ENCODE measurements around the gene HMG20A.

The HMG20A gene

DNA sequence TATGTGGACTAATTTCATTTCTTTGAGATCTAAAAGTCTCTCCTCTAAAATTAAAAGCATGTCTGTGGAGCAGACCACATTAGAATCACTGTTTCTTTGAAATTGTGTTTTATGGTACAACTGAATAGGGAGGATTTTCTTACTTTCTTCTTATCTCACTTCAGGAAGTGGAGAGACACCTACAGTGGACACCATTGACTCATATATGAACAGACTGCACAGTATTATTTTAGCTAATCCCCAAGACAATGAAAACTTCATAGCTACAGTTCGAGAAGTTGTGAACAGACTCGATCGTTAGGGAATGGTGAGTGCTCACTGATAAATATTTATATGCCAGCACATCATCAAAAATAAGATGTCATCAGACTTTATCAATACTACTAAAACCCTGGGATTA lies 58.3 kb downstream of the HMG20A start:
- H3K27ac ChIP-seq, result no peak overlapping the region
- TF ChIP-seq, protein P1, sequence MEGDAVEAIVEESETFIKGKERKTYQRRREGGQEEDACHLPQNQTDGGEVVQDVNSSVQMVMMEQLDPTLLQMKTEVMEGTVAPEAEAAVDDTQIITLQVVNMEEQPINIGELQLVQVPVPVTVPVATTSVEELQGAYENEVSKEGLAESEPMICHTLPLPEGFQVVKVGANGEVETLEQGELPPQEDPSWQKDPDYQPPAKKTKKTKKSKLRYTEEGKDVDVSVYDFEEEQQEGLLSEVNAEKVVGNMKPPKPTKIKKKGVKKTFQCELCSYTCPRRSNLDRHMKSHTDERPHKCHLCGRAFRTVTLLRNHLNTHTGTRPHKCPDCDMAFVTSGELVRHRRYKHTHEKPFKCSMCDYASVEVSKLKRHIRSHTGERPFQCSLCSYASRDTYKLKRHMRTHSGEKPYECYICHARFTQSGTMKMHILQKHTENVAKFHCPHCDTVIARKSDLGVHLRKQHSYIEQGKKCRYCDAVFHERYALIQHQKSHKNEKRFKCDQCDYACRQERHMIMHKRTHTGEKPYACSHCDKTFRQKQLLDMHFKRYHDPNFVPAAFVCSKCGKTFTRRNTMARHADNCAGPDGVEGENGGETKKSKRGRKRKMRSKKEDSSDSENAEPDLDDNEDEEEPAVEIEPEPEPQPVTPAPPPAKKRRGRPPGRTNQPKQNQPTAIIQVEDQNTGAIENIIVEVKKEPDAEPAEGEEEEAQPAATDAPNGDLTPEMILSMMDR (IDR thresholded peaks at IDR 0.05), result no peak
- no peak for TF ChIP-seq ZFX (IDR thresholded peaks at IDR 0.05; ENCODE audit: borderline replicate concordance)

DNA sequence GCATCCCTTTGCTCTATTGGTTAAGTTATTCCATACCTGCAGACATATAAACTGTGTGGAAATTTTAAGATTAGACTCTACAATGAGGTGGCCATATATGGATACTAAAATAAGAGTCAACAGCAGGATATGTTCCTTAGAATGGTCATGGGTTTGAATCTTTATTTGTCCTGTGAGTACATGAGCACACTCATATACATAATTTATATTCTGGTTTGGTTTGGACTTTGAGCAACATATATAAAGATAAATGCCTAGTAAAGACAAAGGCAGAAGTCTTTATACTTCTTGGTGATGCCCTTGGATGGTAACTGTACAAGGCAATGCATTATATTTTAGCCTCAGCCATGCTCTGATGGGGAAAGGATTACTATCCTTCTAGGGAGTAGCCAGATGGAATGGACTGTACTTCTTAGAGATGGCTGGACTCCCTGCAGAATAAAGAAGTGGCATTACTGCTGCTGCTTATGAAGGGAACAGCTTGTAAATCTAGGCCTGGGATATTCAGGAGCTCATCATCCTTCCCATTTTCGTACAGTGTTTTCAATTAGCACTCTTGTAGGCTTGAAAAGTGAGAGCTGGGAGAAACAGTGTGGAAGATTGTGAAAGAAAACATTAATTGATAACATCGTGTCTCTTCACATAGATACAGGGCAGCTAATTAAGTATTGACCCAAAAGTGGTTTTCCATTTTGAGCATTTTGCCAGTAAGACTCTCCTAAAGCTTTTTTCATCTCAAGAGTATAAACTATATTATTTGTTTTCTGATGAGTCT lies 60.4 kb downstream of the HMG20A start:
- TF ChIP-seq ZFX (IDR thresholded peaks at IDR 0.05; ENCODE audit: borderline replicate concordance), result no peak
- TF ChIP-seq, protein P1 (IDR thresholded peaks at IDR 0.05), result no peak
- H3K27ac ChIP-seq, result no peak overlapping the region

DNA sequence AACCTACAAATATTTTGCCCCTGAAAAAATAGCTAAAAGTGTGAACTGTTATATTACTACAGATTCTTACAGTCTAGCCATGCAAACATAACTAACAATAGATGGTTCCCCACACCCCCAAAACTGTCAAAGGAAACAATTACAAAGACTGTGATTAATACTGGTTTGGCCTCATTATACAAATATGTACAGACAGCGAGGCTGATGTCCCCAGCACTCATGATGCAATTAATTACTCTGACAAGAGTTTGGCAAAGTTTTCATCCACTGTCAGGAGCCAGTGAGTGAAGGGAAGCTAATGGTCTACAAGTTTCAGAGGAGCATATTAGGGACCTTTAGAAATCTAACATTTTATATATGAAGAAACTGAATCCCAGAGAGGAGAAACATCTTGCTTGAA lies 61.0 kb downstream of the HMG20A start:
- no peak overlapping the region for H3K27ac ChIP-seq
- TF ChIP-seq, protein P1 (IDR thresholded peaks at IDR 0.05), result no peak
- no peak for TF ChIP-seq ZFX (IDR thresholded peaks at IDR 0.05; ENCODE audit: borderline replicate concordance)

DNA sequence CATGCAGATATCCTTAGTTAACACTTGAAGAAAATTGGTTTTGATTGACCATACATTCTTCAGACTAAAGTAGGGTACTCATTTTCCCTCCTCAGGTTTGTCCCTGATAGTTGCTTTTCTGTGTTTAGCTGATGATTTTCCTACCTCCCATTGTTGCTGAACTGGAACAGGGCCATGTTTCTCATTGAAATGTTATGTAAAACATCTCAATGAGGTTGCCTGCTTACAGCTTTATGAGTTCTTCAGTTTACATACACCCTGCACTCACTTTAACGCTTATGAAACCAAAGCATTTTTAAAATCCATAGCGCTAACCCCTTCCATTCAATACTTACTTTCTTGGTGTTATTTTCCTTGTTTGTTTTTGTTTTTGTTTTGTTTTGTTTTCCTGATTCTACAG lies 61.9 kb downstream of the HMG20A start:
- no peak for TF ChIP-seq ZFX (IDR thresholded peaks at IDR 0.05; ENCODE audit: borderline replicate concordance)
- TF ChIP-seq, protein P1 (IDR thresholded peaks at IDR 0.05), result no peak
- H3K27ac ChIP-seq, result no peak overlapping the region

GRCh38 chr15:77483425-77484140 lies 62.9 kb downstream of the HMG20A start:
- TF ChIP-seq, protein P1 (IDR thresholded peaks at IDR 0.05), result no peak
- no peak for TF ChIP-seq ZFX (IDR thresholded peaks at IDR 0.05; ENCODE audit: borderline replicate concordance)

DNA sequence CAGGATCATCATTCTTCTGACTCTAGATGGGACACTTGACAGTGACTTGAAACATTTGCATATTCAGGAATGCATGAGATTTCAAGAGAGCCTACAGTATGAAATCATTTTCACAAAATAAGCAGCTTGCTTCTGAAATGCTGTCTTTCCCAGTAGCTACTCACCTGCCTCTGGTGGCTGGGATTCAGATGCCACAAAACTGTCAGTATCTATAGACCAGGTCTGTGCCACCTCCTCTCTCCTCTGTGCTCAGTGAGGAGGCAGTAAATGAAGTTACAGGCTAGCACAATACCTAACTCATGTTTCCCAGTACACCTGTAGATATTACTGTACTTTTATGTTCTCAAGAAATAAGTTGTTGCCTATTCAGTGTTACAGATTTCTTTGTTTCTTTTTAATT lies 64.3 kb downstream of the HMG20A start:
- TF ChIP-seq, protein P1 (IDR thresholded peaks at IDR 0.05), result no peak
- no peak for TF ChIP-seq ZFX (IDR thresholded peaks at IDR 0.05; ENCODE audit: borderline replicate concordance)
- no peak overlapping the region for H3K27ac ChIP-seq

More at GRCh38 chr15:77483425-77484140, 62.9 kb downstream of the HMG20A start:
- no peak overlapping the region for H3K27ac ChIP-seq

Data from 22Rv1 (cell line).